ENCODE measurements around the gene ZNF644.

GRCh38 chr1:91026320-91026719, 4.5 kb upstream of the ZNF644 start:
- no peak for TF ChIP-seq EP300 (IDR thresholded peaks at IDR 0.05)
- TF ChIP-seq POLR2A (IDR thresholded peaks at IDR 0.05): no peak
- TF ChIP-seq CTCF (IDR thresholded peaks at IDR 0.05): no peak
- no peak for TF ChIP-seq POLR2AphosphoS5 (IDR thresholded peaks at IDR 0.05)

Data from suprapubic skin (tissue), 4 donors.